Measurements from ENCODE around the gene MED17.
A peak's percentile ranks its signal among the peaks of the same experiment; 100 is the strongest.

Gene MED17

GRCh38 chr11:93775289-93775688, 8.8 kb upstream of the MED17 start:
- ChIA-PET POLR2A (no interaction called here), CTCF (interaction anchor here (0.7 to 1.3 kb wide), 4 partner anchors 8 to 730 kb away, joined by 3 read pairs; partner anchors contain the start of gene MED17)
- DNase-seq (ENCODE audit: low read depth, low spot score) = no peak
- no peak overlapping the region for H3K4me3 ChIP-seq (ENCODE audit: low read depth, low read length)
- TF ChIP-seq, protein P1, sequence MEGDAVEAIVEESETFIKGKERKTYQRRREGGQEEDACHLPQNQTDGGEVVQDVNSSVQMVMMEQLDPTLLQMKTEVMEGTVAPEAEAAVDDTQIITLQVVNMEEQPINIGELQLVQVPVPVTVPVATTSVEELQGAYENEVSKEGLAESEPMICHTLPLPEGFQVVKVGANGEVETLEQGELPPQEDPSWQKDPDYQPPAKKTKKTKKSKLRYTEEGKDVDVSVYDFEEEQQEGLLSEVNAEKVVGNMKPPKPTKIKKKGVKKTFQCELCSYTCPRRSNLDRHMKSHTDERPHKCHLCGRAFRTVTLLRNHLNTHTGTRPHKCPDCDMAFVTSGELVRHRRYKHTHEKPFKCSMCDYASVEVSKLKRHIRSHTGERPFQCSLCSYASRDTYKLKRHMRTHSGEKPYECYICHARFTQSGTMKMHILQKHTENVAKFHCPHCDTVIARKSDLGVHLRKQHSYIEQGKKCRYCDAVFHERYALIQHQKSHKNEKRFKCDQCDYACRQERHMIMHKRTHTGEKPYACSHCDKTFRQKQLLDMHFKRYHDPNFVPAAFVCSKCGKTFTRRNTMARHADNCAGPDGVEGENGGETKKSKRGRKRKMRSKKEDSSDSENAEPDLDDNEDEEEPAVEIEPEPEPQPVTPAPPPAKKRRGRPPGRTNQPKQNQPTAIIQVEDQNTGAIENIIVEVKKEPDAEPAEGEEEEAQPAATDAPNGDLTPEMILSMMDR (IDR thresholded peaks at IDR 0.05; ENCODE audit: insufficient read depth, low read length, missing control alignments) = no peak

DNA sequence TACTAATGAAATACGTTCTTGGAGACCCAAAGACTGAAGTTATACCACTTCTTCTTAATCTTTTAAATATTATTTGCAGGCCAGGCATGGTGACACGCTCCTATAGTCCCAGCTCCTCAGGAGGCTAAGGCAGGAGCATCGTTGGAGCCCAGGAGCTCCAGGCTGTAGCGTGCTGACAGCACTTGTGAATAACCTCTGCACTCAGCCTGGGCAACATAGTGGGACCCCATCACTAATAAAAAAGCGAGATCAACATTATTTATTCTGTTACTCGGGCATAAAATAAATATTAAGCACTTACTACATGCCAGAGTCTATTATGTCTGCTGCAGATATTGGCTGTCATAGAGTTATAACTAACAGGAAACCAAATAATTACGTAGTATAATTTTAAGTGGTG, 720 bp upstream of the MED17 start:
- ChIA-PET POLR2A (interaction anchor here (1.3 to 2.2 kb wide), 2 partner anchors 42 to 45 kb away, joined by 7 to 47 read pairs; partner anchors contain the start of genes C11orf54 and TAF1D), CTCF (interaction anchor here (0.9 to 2.2 kb wide), 10 partner anchors 8 to 47 kb away, joined by 3 to 12 read pairs (median 5); no protein-coding TSS in a partner anchor)
- peak overlapping the region; percentile 99 for H3K4me3 ChIP-seq (ENCODE audit: low read depth, low read length)
- no peak for DNase-seq (ENCODE audit: low read depth, low spot score)
- TF ChIP-seq, protein P1 (IDR thresholded peaks at IDR 0.05; ENCODE audit: insufficient read depth, low read length, missing control alignments) = no peak

DNA sequence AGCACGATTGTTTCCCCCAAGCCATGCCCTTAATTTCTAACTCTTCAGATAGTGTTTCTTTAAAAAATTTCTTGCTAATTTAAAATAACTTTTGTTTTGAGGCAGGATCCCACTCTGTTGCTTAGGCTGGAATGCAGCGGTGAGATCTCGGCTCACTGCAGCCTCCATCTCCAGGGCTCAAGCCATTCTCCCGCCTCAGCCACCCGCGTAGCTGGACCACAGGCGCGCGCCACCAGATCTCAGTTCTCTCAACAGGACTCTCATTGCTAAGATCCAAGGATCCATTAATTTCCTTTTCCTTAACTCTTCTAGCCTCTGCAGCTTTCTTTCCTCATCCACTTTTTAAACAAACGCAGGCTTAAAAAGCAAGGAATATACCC, 327 bp upstream of the MED17 start:
- ChIA-PET CTCF (interaction anchor here (0.7 to 2.1 kb wide), 10 partner anchors 9 to 54 kb away, joined by 3 to 12 read pairs (median 4); no protein-coding TSS in a partner anchor), POLR2A (interaction anchor here (0.9 to 2.2 kb wide), 5 partner anchors 11 to 694 kb away, joined by 3 to 47 read pairs (median 3); partner anchors contain the start of genes C11orf54 and TAF1D)
- DNase-seq (ENCODE audit: low read depth, low spot score) = no peak
- H3K4me3 ChIP-seq (ENCODE audit: low read depth, low read length) = peak overlapping the region; percentile 99
- TF ChIP-seq, protein P1 (IDR thresholded peaks at IDR 0.05; ENCODE audit: insufficient read depth, low read length, missing control alignments) = no peak

DNA sequence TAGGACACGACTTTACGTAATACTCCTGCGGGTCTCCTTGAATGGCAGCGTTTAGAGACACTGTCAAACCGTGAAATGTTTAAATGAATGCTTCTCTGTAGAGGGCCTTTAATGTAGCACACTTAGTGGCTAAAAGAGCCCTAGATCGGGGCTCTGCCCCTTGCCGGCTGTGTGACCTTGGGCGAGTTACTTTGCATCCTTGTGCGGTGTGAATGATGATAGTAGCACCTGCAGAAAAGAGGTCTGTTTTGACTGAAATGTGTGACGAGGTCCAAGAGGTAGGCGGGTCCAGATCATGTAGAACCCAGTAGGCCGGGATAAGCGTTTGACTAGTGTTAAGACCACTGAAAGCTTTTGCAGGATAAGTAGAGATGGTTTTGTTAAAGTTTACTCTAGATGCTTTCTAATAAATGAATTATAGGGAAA, 866 bp downstream of the MED17 start:
- TF ChIP-seq, protein P1 (IDR thresholded peaks at IDR 0.05; ENCODE audit: insufficient read depth, low read length, missing control alignments) = no peak
- no peak for DNase-seq (ENCODE audit: low read depth, low spot score)
- POLR2A ChIA-PET = interaction anchor here (0.6 kb wide), 1 partner anchor 61 kb away, joined by 3 read pairs; no protein-coding TSS in a partner anchor
- CTCF ChIA-PET = no interaction called here
- H3K4me3 ChIP-seq (ENCODE audit: low read depth, low read length) = peak overlapping the region; percentile 99

DNA sequence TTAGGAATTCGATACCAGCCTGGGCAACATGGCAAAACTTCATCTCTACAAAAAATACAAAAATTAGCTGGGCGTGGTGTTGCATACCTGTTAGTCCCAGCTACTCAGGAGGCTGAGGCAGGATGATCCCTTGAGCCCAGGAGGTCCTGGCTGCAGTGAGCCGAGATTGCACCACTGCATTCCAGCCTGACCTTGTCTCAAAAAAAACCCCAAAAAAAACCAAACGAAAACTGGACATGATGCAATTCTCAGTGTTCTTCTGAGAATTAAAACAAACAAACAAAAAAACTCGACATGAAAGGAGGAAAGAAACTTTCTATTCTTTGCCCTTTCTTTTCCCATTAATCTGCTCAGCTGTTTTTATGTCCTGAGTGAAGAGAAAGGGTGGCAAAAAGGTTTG, 7.4 kb downstream of the MED17 start:
- ChIA-PET CTCF (interaction anchor here (1.7 kb wide), 1 partner anchor 7 kb away, joined by 6 read pairs; the partner anchor contains the start of gene MED17), POLR2A (no interaction called here)
- TF ChIP-seq, protein P1 (IDR thresholded peaks at IDR 0.05; ENCODE audit: insufficient read depth, low read length, missing control alignments) = no peak
- H3K4me3 ChIP-seq (ENCODE audit: low read depth, low read length) = no peak overlapping the region
- no peak for DNase-seq (ENCODE audit: low read depth, low spot score)

DNA sequence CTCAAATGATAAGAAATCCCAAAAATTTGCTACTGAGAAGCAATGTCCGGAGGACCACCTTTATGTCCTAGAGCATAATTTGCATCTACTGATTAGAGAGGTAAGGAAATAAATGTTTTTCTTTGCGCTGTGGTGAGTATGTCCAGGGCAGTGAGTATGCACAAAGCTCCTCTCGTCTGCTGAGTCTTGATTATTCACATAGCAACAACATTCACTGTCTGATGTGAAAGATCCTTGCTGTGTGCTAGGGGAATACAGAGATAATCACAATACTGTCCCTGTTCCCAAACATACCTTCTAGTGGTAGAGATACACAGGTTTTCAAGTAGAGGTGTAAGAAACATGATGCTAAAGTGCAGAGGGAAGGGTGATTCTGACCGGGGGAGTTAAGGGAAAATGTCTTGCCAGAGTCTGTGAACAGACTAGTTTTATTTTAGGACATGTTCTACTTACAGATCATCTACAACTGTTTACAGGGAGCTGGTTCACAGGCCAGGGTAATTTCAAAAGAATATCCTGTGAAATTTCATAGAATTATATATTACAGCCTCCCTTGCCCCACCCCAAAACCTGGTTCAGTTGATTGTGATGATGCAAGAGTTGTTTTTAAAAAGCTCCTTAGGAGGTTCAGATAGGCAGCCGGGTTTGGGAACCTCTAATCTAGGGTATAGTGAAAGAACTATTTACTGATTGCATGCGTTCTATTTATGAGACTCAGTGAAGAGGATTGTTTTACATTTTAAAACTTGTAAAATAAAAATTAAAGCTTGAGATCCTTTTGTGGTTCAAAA, 12.6 kb downstream of the MED17 start:
- POLR2A ChIA-PET = no interaction called here
- CTCF ChIA-PET = no interaction called here
- DNase-seq (ENCODE audit: low read depth, low spot score) = no peak
- H3K4me3 ChIP-seq (ENCODE audit: low read depth, low read length) = no peak overlapping the region
- TF ChIP-seq, protein P1 (IDR thresholded peaks at IDR 0.05; ENCODE audit: insufficient read depth, low read length, missing control alignments) = no peak
